ENCODE results near the gene KHNYN.

- TF ChIP-seq POLR2A (IDR thresholded peaks at IDR 0.05; ENCODE audit: low read length), result no peak
- no peak for TF ChIP-seq GATA1 (IDR thresholded peaks at IDR 0.05; ENCODE audit: low read depth, low read length)
These were observed 9.5 kb downstream of the KHNYN start for GRCh38 chr14:24439257-24439656.

Measured in erythroblast (primary cell).